HepG2 (cell line): ENCODE results near the gene OMD.

Experiments used
- CTCF ChIP-seq: sonication (generic); formaldehyde crosslinking; IDR thresholded peaks from 2 replicates; pipeline ENCODE4 v1.5.0; 2020; ENCODE audit warnings: mild to moderate bottlenecking, missing genetic modification reagents, moderate library complexity
- ELF1 ChIP-seq: sonication (generic); formaldehyde crosslinking; IDR thresholded peaks from 2 replicates; pipeline ENCODE4 v1.4.0; 2020; ENCODE audit warnings: missing genetic modification reagents
- NFYB ChIP-seq: sonication (generic); formaldehyde crosslinking; IDR thresholded peaks from 2 replicates; pipeline ENCODE4 v1.4.0; 2020; ENCODE audit warnings: missing genetic modification reagents
- PHF21A ChIP-seq: sonication (generic); formaldehyde crosslinking; IDR thresholded peaks from 2 replicates; pipeline ENCODE4 v1.5.0; 2020; ENCODE audit warnings: mild to moderate bottlenecking, missing genetic modification reagents
- POLR2A ChIP-seq, 2 experiments: IDR thresholded peaks; 2 replicates each; pipeline ENCODE4 v1.6.1; 2011; ENCODE audit warnings: low read depth in 2 of 2, low read length in 2 of 2, mild to moderate bottlenecking in 1 of 2, moderate library complexity in 1 of 2; ENCODE audit not compliant: insufficient read depth in 1 of 2
- RFX5 ChIP-seq: IDR thresholded peaks from 2 replicates; pipeline ENCODE4 v1.6.1; 2011; ENCODE audit warnings: low read depth, low read length, improper control_type of control experiment
- SMC3 ChIP-seq: IDR thresholded peaks from 2 replicates; pipeline ENCODE4 v1.6.1; 2011; ENCODE audit warnings: low read length, improper control_type of control experiment
- SNAI1 ChIP-seq: sonication (generic); formaldehyde crosslinking; IDR thresholded peaks from 2 replicates; pipeline ENCODE4 v1.5.0; 2020; ENCODE audit warnings: mild to moderate bottlenecking, missing genetic modification reagents, borderline replicate concordance
- SP1 ChIP-seq, 2 experiments: fragments of 450-650 bp in 1 of 2; sonication (generic) in 1 of 2; formaldehyde crosslinking in 1 of 2; IDR thresholded peaks; 2 replicates each; pipeline versions ENCODE4 v1.4.0 to v1.6.1; 2016 to 2020; ENCODE audit warnings: missing genetic modification reagents in 1 of 2
- SUZ12 ChIP-seq: fragments of 150-350 bp; IDR thresholded peaks from 2 replicates; pipeline ENCODE4 v1.6.1; 2014; ENCODE audit warnings: low read depth, low read length
- ZNF232 ChIP-seq: sonication (generic); formaldehyde crosslinking; IDR thresholded peaks from 2 replicates; pipeline ENCODE4 v1.4.0; 2020; ENCODE audit warnings: missing genetic modification reagents, borderline replicate concordance
- ZNF234 ChIP-seq: sonication (generic); formaldehyde crosslinking; conservative IDR thresholded peaks from 2 replicates; pipeline ENCODE4 v1.5.1; 2020; ENCODE audit warnings: mild to moderate bottlenecking, missing genetic modification reagents
- ZNF703 ChIP-seq: sonication (generic); formaldehyde crosslinking; IDR thresholded peaks from 2 replicates; pipeline ENCODE4 v1.5.1; 2020; ENCODE audit warnings: missing genetic modification reagents, mild to moderate bottlenecking, moderate library complexity, borderline replicate concordance
- TF ChIP-seq, protein P1 (sequence below), 2 experiments: sonication (generic) in 1 of 2; formaldehyde crosslinking in 1 of 2; IDR thresholded peaks; 2 replicates each; pipeline versions ENCODE4 v1.5.1 to v1.6.1; 2011 to 2020; ENCODE audit warnings: borderline replicate concordance in 1 of 2, low read depth in 1 of 2, low read length in 1 of 2, mild to moderate bottlenecking in 1 of 2, missing genetic modification reagents in 1 of 2, moderate library complexity in 1 of 2

DNA sequence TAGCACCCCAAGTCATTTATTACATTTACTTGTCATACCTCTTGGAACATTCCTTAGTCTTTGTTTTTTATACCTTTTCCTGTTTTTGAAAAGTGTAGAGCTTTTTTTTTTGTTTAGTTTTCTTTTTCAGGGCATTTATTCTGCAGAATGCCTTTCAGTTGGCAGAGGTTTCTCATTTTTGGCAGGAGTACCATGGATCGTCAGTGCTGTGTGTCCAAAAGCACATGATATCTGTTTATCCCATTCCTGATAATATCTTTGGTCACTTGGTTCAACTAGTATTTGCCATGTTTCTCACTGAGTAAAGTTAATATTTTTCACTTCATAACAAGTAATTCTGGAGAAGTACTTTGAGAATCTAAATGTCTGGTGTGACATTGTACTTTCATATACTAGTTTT is 30.6 kb downstream of the OMD start:
- TF ChIP-seq ELF1 (CRISPR knock-in tag) (no peak), ZNF703 (CRISPR knock-in tag) (no peak), PHF21A (CRISPR knock-in tag) (no peak), SP1 (IDR thresholded peaks at IDR 0.05) (no peak), SP1 (CRISPR knock-in tag; IDR thresholded peaks at IDR 0.05) (no peak), SMC3 (no peak), NFYB (CRISPR knock-in tag) (no peak), ZNF232 (CRISPR knock-in tag) (no peak), POLR2A (IDR thresholded peaks at IDR 0.05; ENCODE audit: insufficient read depth in 1 of 2, low read depth in 2 of 2, low read length in 2 of 2) (no peak), SNAI1 (CRISPR knock-in tag) (no peak), CTCF (CRISPR knock-in tag) (no peak), SUZ12 (no peak), RFX5 (no peak), ZNF234 (CRISPR knock-in tag) (no peak)
- TF ChIP-seq, protein P1, sequence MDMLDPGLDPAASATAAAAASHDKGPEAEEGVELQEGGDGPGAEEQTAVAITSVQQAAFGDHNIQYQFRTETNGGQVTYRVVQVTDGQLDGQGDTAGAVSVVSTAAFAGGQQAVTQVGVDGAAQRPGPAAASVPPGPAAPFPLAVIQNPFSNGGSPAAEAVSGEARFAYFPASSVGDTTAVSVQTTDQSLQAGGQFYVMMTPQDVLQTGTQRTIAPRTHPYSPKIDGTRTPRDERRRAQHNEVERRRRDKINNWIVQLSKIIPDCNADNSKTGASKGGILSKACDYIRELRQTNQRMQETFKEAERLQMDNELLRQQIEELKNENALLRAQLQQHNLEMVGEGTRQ (IDR thresholded peaks at IDR 0.05; ENCODE audit: low read depth, low read length), result no peak
- TF ChIP-seq, protein P1 (CRISPR knock-in tag; IDR thresholded peaks at IDR 0.05; ENCODE audit: borderline replicate concordance), result no peak
